H4 (cell line): ENCODE data around the gene HELT. TPM values are rescaled to one million over a fixed set of nuclear protein-coding genes. Genes with fewer than 3 reads are reported as not detected.

Source experiments
- DNase-seq: peaks from one replicate; pipeline ENCODE4 v3.0.0-alpha.2; 2015; ENCODE audit warnings: low spot score
- total RNA-seq: library from RNA; depleted of rRNA; stranded (reverse); fragments of >200 nt; shearing (Covaris generic); gene quantifications from 2 replicates; pipeline ENCODE4 v1.2.3, GENCODE V29; 2014

The HELT gene
- total RNA-seq, 1 experiment from 2014 or later, result not detected

DNA sequence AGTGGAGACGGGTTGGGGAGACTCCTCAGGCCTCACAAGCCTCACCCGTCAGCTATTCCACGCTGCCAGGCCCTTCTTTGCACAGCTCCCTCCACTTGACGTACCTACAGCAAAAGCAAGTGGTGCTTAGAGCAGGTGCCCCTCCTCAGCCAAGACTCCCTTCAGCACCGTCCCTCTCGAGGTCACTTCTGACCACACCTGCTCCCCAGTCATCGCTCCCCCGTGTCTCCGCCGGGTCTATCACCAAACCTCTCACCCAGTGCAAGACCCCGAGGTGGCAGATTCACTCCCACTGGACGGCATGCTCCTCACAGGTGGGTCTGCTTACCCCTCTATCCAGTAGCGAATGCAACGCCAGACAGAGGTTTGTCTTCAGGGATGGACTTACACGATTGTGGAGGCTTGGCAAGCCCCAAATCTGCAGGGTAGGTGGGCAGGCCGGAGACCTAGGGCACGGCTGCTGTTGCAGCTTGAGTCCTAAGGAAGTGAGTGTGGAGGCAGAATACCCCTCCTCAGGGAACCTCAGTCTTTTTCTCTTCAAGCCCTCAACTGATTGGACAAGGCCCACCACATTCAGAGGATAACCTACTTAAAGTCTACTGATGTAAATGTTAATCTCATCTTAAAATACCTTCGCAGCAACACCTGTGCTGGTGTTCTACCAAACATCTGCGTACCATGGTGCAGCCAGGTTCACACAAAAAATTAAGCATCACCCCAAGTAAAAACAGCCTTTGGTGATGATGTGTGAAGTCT lies 14.5 kb upstream of the HELT start:
- DNase-seq, result no peak

DNA sequence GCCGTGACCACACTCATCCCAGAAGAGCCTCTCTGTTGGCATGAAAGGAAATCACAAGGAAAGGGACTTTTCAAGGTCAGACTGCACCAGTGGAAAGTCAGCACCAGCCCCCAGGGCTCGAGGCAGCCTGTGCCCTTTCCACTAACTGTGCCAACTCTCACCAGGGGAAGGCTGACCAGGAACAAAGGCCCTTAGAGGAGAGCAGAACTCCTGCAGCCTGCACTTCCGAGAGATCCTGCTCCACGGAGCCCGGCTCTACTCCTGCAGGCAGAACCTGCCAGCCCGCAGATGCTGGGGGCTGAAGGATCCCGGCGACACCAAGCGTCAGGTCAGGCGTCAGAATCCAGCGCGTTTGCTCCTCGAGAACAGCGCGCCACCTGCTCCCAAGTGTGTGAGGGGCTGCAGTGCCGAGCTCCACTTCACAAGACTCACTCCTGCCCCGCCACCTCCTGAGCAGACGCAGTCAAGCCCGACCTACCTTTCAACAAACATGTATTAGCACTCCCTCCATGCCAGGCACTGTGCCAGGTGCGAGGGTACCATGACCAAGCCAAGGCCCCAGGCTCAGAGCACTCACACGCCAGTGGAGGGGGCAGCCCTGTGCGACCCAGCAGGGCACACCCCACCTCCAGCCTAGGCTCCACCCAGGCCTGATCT lies 13.6 kb upstream of the HELT start:
- no peak for DNase-seq

DNA sequence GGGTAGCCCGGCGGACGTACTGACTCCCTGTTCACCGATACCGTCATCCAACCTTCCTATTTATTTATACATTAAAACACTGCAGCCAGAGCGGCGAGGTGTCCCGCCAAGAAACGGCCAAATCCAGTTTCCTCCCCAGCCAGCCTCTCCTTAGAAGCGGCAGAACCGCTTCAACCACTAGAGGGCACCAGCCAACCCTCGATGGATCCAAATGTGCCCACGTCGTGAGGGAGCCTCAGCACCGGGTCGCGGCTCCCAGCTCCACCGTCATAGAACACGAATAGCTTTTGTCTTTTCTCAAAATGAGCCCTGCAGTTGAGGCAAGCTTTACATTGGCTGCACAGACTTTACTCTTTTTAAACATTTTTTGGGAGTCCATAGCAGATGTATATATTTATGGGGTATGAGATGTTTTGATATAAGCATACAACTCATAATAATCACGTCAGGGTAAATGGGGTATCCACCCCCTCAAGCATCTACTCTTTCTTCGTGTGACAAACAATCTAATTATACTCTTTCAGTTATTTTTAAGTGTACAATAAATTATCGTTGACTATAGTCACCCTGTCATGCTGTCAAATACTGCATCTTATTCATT lies 13.0 kb upstream of the HELT start:
- DNase-seq, result peak; percentile 70

DNA sequence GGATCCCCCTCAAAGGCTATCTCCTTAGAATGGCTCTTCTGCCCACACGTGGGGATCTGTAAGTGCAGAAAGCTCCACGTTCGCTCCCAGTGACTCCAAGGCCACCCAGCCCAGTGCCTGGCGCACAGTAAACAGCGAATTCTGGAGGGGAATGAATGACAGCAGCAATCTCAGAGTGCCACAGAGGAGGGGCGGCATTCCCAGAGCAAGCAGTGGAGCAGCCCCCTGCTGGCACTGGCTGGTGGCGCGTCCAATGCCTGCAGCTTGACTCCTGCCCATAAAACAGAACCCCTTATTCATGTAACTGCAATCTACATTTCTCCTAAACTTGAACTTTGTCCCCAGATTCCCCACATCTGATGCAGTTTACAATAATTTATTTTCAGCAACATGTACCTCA lies 6.9 kb upstream of the HELT start:
- DNase-seq, result peak; percentile 24

DNA sequence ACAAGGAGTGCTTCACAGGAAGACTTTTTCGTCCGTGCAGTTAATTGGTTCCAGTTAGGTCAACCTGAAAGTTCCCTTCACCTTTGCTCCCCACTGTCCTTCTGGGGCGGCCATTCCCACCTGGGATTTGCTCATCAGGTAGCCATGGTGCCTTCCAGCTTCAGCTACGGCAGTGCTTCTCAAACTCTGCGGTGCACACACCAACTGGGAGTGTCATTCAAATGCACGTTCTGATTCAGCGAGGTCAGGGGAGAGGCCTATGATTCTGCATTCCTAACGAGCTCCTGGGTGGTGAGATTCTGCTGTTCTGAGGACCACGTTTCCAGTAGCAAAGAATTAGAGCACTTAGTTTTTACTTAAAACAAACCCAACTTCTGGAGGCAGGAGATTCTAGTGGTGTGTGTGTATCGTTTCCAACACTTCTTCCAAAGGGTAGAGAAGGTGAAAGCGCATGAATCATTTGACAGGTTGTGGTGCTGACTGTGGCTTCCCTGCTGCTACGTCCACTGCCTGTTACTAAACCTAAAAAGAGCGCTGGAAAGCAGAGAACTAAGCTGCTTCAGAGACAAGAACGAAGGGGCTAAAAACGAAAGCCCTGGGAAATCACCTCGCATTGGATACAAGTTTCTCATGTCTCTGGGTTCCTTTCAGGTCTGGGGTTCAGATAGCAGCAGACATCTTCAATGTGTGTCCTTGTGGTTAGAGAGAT lies 4.7 kb upstream of the HELT start:
- no peak for DNase-seq

DNA sequence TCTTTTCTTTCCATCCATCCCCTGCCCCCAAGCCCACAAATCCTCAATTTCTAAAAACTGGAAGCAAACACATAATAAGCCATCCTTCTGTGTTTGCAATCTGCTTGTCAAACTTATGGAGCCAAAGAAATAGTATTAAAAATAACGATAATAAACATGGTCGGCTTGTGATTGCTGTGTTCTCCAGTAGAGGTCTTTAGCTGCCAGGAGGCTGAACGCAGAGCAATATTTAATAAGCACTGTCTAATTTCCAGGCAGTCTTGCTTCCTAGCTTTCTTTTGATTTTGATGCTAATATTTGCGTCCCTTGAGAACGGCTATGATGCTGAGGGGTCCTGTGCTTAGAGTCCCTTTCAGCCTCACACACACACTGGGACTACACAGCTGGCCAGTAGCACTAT lies 3.2 kb upstream of the HELT start:
- no peak for DNase-seq

DNA sequence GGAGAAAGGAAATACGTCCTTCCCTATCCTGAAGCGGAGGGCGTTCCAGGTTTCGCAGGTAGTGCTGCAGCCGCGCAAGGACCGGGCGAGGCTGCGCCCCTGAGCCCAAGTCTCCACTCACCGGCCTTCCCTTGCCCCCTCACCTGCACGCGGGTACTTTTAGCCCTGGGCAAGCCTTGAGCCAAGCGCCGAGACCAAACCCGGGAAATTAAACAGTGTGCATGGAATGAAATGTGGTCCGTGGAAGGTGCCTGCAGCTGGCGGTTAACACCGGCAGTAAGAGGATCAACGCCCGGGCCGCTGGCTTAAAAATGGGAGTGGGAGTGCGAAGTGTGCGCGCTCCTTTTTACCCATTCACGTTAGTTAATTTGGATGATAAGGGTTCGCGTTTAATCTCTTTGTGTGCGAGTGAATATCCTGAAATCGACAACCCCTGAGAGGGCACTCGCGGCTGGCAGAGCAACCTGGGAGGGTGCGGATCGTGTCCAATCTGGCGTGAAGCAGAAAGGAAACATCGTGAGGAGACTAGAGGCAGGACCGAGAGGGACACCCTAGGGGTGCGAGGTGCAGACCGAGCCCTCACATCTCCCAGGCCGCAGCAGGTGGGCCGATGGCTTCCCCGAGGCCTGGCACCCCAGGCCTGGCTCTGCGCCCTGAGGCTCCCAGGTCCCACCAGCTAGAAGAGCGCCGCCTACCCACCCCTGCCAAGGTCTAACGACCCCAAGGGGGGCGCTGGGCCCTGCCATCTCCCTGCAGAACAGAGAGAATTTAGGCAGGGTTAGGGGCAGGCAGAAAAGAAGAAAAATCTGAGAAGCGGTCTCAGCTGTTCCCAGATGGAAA lies 2.0 kb upstream of the HELT start:
- no peak for DNase-seq

DNA sequence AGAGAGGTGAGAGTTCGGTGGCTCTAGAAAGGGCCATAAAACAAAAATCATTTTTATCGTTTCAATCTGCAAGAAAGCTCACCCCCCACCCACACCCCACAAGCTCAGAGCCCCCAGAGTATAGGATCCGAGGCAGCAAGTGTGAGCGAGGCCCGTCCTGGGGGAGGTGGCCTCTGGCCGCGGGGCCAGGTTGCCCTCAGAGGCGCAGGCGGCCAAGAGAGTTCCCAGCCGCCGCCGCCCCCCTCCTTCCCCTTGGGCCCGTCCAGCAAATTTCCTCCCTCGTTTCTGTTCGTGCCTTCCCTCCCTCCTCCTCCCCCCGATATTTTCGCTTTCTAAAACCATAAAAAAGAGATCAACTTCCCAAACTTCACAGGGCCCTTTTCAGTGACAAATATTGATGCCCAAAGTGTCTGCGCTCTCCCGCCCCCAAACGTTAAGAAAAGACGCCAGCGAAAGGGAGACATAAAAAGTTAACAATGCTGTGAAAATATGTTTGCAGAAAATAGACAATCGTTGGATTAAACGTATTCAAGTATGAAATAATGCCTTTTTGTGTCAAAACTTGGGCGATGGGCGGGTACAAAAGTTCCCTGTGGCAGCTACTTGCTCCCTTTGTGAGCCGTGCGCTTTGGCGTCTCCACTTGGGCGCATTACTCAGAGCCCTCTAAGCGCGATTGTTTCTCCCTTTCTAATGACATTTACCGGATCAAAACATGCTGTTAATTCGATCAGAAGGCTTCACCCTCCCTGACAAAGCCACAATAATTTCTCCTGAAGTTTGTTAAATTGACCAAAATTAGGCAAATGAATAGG lies 1.1 kb upstream of the HELT start:
- DNase-seq, result no peak

DNA sequence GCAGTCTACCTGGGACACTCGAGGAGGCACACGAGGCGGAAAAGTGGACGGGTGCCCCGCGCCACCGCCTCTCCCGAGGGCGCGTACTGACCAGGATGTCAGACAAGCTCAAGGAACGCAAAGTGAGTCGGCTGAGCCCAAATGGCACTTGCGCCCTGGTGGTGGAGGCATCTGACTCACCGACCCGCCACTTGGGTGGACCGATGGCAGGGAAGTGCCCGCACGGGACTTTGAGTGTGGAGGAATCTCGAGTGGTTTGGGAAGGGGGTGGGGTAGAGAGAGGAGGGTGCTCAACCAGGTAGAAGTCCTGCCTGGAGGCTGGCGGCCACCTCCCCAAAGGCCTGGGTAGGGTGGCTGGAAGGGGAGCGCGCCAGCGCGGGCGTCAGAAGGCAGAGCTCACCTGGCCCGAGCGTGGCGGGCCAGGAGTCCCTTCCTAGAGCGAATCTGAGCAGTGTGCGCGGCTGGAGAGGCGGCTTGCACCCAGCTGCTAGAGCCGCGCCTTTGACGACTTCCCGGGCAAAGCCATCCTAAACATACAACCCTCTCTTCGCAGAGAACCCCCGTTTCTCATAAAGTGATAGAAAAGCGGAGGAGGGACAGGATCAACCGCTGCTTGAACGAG lies 655 bp downstream of the HELT start:
- no peak for DNase-seq

DNA sequence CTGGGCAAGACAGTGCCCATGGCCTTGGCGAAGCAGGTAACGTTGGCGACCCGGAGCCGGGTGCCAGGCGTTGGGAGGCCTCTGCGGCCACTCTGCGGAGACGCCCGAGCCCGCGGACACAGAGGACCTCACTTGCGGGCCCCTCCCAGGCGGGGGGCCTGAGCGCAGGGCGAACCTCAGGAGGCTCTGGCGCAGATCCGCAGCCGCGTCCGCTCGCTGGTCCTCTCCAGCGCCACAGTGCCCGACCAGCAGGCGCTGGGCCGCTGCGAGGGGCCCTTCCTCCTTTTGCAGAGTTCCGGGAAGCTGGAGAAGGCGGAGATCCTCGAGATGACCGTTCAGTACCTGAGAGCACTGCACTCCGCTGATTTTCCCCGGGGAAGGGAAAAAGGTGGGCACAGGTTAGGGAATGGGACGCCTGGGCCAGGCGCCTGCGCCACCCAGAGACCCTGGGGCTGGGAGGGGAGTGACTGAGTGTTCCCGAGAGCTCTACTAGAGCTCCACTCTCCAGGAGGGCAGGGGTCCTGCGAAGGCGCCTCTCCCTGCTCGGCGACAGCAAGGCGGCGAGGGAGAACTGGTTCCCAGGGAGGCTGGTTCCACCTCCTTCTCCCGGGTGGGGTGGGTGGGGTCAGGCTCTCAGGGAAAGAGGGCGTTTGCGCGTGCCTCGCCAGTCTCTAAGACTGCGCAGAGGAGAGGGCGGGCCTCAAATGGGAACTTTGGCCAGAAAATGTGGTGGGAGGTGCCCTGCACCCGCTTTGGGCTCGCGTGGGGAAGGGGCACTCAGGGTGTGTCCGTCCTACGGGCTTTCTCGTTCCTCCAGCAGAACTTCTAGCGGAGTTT lies 1.4 kb downstream of the HELT start:
- DNase-seq, result no peak

DNA sequence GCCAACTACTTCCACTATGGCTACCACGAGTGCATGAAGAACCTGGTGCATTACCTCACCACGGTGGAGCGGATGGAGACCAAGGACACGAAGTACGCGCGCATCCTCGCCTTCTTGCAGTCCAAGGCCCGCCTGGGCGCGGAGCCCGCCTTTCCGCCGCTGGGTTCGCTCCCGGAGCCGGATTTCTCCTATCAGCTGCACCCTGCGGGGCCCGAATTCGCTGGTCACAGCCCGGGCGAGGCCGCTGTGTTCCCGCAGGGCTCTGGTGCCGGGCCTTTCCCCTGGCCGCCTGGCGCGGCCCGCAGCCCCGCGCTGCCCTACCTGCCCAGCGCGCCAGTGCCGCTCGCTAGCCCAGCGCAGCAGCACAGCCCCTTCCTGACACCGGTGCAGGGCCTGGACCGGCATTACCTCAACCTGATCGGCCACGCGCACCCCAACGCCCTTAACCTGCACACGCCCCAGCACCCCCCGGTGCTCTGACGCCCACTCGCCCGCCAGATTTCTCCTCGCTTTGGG lies 2.1 kb downstream of the HELT start:
- no peak for DNase-seq

DNA sequence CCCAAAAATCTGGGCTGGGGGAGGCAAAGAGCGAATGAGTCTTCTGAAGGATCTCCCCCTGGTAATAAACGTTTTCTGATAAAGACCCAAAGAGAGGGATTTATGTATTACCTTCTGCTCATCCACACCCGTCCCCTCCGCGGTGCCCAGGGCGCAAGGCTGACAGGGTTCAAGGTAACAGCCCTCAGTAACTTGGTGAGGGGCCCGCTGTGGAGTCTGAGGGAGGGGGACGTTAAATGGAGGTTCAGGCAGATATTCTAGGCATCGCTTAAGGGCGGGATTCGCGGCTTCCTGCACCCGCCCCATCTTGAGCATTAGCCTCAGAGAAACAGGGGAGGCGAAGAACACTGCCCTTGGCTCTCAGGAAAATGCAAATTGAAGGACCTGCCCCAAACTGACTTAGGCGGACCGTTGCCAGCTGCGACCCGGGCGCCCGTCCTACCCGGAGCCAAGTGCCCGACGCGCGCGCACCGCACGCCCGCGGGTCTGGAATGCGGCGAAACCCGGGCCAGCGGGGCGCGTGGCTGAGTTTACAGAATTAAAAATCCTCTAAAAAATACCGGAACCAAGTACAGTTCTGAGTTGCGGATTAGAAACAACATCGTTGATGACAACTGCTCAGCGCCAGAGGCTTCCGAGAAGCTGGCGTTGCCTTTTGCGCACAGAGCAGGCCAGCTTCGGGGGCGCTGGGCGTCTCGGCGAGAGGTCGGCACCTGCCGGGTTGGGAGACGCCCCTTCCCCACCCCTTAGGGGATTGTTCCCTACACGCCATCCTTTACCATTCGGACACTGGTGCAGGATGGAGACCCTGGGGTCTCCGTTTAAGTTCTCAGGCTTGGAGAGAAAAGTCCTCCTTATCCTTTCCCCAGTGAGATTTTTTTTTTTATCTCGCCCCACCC lies 2.8 kb downstream of the HELT start:
- no peak for DNase-seq

DNA sequence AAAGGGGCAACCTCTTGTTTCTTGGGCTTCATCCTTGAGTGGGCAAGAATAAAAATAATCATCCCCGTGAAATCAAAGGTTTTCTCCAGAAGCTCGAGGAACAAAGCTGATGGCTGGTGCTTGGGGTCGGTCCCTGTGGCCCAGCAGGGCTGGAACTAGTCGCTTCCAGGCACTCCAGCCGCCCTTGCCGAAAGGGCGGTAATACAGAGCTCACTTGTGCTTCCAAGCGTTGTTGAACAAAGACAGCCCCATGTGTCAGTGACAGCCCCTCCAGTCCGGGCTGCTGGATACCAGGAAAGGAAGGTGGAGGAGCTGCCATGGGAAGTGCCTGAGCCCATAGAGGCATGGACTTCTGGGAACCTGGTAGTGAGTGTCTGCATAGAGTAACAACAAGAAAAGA lies 5.2 kb downstream of the HELT start:
- DNase-seq, result no peak

DNA sequence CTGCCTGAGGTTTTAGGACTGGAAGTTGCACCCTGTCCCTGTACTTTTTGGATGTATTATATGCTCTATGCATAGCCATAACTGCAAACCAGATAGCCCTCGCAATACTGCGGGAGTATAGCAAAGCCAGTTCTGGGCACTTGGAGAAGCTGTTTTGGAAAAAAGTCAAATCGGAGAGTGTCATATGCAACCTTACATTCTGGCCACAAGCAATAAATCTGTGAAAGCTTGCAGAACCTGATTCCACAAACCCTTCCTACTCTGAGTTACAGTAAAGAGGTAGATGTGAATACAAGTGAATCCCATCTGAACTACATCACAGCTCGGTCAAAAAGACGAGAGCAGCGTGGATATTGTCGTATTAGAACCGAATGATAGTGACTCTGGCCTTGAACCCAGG lies 10.3 kb downstream of the HELT start:
- no peak for DNase-seq

DNA sequence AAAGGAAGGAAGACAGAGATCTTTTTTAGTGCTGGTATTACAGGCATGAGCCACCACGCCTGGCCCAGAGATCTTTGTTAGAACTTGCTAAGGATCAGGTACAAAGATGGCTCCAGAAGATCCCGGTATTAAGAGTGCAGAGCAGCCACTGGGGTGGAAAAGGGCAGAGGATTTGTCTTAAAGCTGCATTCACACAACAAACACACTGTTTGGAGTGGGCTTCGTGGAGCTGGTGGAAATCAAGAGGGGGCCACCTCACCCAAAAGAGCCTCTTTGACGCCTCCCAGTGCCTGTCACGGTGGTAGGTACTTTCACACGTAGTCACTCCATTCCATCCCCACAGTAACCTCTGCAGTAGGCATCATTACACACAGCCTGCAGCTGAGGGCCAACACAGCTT lies 13.3 kb downstream of the HELT start:
- DNase-seq, result no peak

DNA sequence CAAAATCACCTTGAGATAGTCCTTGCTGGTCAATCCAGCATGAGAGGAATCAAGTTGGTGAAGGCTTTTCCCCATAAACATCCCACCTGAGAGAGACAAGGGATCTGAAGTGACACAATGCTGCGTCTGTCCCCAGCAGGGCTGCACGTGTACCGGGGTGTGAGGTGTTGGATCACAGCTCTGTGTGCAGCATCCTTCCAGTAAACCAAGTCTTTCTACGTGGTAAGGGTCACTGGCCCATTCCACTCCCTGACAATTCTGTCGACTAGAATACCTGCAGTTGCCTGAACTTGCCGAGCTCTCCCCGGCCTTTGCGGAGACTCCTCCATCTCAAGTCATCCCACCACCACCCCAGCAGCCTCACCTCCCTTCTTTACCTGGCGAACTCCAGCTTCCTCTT lies 14.8 kb downstream of the HELT start:
- DNase-seq, result no peak

DNA sequence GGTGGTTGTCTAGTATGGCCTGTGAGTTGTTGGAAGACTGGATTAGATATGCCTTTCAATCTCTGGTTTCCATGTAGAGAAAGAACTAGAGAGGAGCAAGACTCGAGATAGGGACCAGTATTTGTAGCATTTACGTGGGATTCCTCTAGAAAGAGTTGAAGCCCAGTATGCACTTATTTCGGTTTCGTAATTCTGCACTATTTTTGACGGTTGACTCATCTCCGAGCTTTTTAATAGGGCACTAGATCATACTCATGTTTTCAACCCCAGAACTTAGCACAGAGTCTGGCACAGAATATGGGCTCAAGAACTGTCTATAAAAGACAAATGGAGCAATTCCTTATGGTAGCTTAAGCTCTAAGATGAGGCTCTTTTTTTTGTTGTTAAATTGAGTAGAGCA lies 15.7 kb downstream of the HELT start:
- no peak for DNase-seq

DNA sequence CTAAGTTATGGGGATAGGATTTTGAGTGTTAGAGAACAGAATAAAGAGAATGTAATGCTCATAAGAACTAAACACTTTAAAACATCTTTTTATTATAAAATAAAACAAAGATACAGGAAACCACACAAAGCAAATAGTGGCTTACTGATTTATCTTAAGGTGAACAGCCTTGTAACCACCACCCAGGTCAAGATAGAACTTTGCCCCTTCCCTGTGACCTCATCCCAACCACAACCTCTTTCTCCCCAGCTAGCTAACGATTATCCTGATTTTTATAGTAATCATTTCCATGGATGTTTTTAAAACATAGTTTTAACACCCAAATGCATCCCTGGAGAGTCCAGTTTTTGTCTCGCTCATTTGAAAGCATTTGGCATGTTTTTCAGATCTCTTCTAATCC lies 17.0 kb downstream of the HELT start:
- DNase-seq, result no peak
